ENCODE measurements around the gene APLNR. TPM values are rescaled to one million over a fixed set of nuclear protein-coding genes. Genes with fewer than 3 reads are reported as not detected.

The APLNR gene
- total and polyA plus RNA-seq, 2 of the 4 experiments (the other 2 are of a cell fraction), result not detected

- TF ChIP-seq RFX5 (IDR thresholded peaks at IDR 0.05; ENCODE audit: low read depth, low read length) (no peak), MAFK (IDR thresholded peaks at IDR 0.05; ENCODE audit: low read depth, low read length) (no peak), POLR2A (IDR thresholded peaks at IDR 0.05; ENCODE audit: low read depth, low read length) (peak; percentile 59), CHD1 (IDR thresholded peaks at IDR 0.05; ENCODE audit: low read depth, low read length) (no peak)
These were observed 12.6 kb upstream of the APLNR start (continued) for GRCh38 chr11:57249384-57250319.

GRCh38 chr11:57248780-57249383 lies 11.8 kb upstream of the APLNR start:
- no peaks in the 10 kb centered on the region for H4K20me1 ChIP-seq (ENCODE audit: insufficient read depth, low read length)
- H3K4me1 ChIP-seq (ENCODE audit: control insufficient read depth, insufficient read depth, low read length), result no peaks in the 10 kb centered on the region
- H3K4me3 ChIP-seq (ENCODE audit: insufficient read depth, low read depth, low read length), result no peak overlapping the region
- no peak overlapping the region for H3K18ac ChIP-seq (ENCODE audit: low read depth, low read length)
- peak overlapping the region; percentile 9; the same call in 1 of the 2 replicates for H2BK20ac ChIP-seq (ENCODE audit: low read depth, low read length)
- intact Hi-C loops (cut with micrococcal nuclease), result loop anchor here (1.0 to 2.0 kb wide), 8 partner anchors 29 to 408 kb away; no protein-coding TSS in a partner anchor
- POLR2A ChIA-PET (ENCODE audit: unreplicated experiment), result interaction anchor here (0.6 kb wide), 1 partner anchor 44 kb away, joined by 3 read pairs; no protein-coding TSS in a partner anchor
- H2AFZ ChIP-seq (replicated peaks; ENCODE audit: low read length, poor library complexity), result peak overlapping the region; percentile 80
- H2BK5ac ChIP-seq (ENCODE audit: low read depth, low read length, poor library complexity, severe bottlenecking), result no peak overlapping the region
- H2AK9ac ChIP-seq (replicated peaks; ENCODE audit: low read depth, low read length, poor library complexity), result peak overlapping the region; percentile 71
- ATAC-seq (ENCODE audit: low read depth) (peak; percentile 95), DNase-seq (peak; percentile 67)
- H3K9me1 ChIP-seq (ENCODE audit: insufficient read depth, low read length), result no peaks in the 10 kb centered on the region
- no peaks in the 10 kb centered on the region for H3K36me3 ChIP-seq (ENCODE audit: control insufficient read depth, insufficient read depth, low read length)
- dilution Hi-C loops (cut with HindIII; ENCODE audit: low sequenced_read_pairs, unreplicated experiment), result no loop called here
- H3K4ac ChIP-seq (ENCODE audit: low read depth, low read length), result peak overlapping the region; percentile 63
- no peak overlapping the region for H3K4me2 ChIP-seq (ENCODE audit: low read depth, low read length)
- H4K91ac ChIP-seq (ENCODE audit: insufficient read depth, low read depth, low read length), result no peak overlapping the region; the same call in 1 of the 2 replicates
- no peak overlapping the region for H4K8ac ChIP-seq (ENCODE audit: low read depth in 2 of 2, low read length in 2 of 2)
- H3K27ac ChIP-seq (ENCODE audit: insufficient read depth, low read length), result no peak overlapping the region
- no peaks in the 10 kb centered on the region for H3K27me3 ChIP-seq (ENCODE audit: control insufficient read depth, insufficient read depth, low read length)
- H3K23ac ChIP-seq (ENCODE audit: low read depth, low read length), result no peak overlapping the region
- in situ Hi-C loops (cut with MboI; ENCODE audit: low sequenced_read_pairs), result no loop called here
- CTCF ChIA-PET, result interaction anchor here (0.6 to 4.4 kb wide), 53 partner anchors 8 to 833 kb away, joined by 3 to 67 read pairs (median 4); partner anchors contain the start of gene APLNR
- no peaks in the 10 kb centered on the region for H3K9me3 ChIP-seq (ENCODE audit: control insufficient read depth, insufficient read depth, low read length)
- BruUV-seq (replicated peaks), result no TSS peak
- H3K56ac ChIP-seq (ENCODE audit: extremely low read depth, insufficient read depth, low read length), result no peak overlapping the region
- no peak overlapping the region for H3K14ac ChIP-seq (replicated peaks; ENCODE audit: low read depth, low read length)
- no peak overlapping the region for H4K5ac ChIP-seq (ENCODE audit: low read depth, low read length)
- 0% methylated on average over 2 of the region's 9 CpGs; no CpG with 5 or more reads in 1 of the 2 experiments for WGBS, 2 experiments (ENCODE audit: extremely low coverage in 2 of 2, insufficient read length in 1 of 2)
- H3K9ac ChIP-seq (ENCODE audit: low read depth, low read length), result no peak overlapping the region
- no peak overlapping the region for H2BK120ac ChIP-seq (ENCODE audit: low read depth, low read length)
- H2AK5ac ChIP-seq (ENCODE audit: low read depth, low read length), result peak overlapping the region; percentile 57
- no peak overlapping the region for H2BK15ac ChIP-seq (ENCODE audit: low read depth, low read length)
- H3K79me1 ChIP-seq (ENCODE audit: low read depth in 1 of 2, low read length in 2 of 2), result no peaks in the 10 kb centered on the region
- TF ChIP-seq FOS (IDR thresholded peaks at IDR 0.05; ENCODE audit: low read depth, low read length) (no peak), BHLHE40 (IDR thresholded peaks at IDR 0.05; ENCODE audit: low read depth, low read length) (no peak), MXI1 (IDR thresholded peaks at IDR 0.05; ENCODE audit: borderline replicate concordance, low read depth, low read length) (no peak), CEBPB (IDR thresholded peaks at IDR 0.05; ENCODE audit: low read depth, low read length) (no peak), RCOR1 (IDR thresholded peaks at IDR 0.05; ENCODE audit: insufficient replicate concordance, low read length) (no peak), CHD1 (IDR thresholded peaks at IDR 0.05; ENCODE audit: low read depth, low read length) (no peak), MAZ (IDR thresholded peaks at IDR 0.05; ENCODE audit: borderline replicate concordance, low read depth, low read length) (no peak), ELK1 (IDR thresholded peaks at IDR 0.05; ENCODE audit: borderline replicate concordance, low read depth, low read length) (no peak)
- TF ChIP-seq, protein P1, sequence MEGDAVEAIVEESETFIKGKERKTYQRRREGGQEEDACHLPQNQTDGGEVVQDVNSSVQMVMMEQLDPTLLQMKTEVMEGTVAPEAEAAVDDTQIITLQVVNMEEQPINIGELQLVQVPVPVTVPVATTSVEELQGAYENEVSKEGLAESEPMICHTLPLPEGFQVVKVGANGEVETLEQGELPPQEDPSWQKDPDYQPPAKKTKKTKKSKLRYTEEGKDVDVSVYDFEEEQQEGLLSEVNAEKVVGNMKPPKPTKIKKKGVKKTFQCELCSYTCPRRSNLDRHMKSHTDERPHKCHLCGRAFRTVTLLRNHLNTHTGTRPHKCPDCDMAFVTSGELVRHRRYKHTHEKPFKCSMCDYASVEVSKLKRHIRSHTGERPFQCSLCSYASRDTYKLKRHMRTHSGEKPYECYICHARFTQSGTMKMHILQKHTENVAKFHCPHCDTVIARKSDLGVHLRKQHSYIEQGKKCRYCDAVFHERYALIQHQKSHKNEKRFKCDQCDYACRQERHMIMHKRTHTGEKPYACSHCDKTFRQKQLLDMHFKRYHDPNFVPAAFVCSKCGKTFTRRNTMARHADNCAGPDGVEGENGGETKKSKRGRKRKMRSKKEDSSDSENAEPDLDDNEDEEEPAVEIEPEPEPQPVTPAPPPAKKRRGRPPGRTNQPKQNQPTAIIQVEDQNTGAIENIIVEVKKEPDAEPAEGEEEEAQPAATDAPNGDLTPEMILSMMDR (conservative IDR thresholded peaks at IDR 0.05; ENCODE audit: low read depth, low read length), result peak; percentile 82

Measured in IMR-90 (cell line).